NCI-H128 (cell line): Measurements from ENCODE around the gene HNRNPR.

Experiments
- DNase-seq: peaks from one replicate; lab custom pipeline; 2025; ENCODE audit not compliant: unreplicated experiment; lab: John Stamatoyannopoulos, UW

The HNRNPR gene

GRCh38 chr1:23369335-23370013 lies 25.4 kb upstream of the HNRNPR start, which contains the start of gene ZNF436:
Gene ZNF436 (minus strand): TSS chr1:23369836. CDS start chr1:23368005, 1,831 bp downstream.
- peak; percentile 99 for DNase-seq

DNA sequence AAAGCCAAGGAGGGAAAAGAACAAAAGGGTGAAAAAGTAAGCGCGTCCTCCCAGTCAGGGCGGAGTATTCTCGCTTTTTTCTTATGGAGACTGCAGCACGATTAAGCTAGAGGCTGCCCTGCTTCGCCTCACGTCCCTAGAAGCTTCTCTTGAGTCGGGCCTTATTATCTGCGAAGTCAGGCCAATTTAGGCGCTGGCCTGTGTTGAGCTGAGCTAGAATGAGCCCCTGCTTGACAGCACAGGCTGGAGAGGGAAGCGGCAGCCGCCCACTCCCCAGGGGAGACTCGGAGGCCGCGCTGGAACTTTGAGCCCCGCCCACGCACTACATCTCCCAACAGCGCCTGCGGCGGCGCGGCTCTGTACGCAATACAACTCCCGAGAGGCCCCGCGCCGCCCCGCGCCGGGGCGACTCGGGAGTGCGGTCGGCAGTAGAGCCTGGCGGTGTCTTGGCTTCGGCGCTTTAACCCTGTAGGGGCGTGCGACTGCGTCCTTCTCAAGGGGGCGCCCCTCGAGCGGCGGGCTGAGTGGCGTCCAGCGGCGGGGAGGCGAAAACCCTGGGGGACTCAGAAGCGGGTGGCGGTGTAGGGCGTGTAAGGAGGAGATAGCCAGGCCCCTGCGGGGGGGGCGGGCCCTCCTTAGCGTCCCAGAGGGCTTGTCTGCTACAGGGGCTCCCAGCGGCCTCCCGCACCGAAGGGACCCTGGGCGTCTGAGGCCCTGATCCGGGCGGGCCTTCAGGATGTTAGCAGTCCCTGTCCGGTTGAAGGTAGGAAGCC lies 24.7 kb upstream of the HNRNPR start:
- DNase-seq: peak; percentile 88

DNA sequence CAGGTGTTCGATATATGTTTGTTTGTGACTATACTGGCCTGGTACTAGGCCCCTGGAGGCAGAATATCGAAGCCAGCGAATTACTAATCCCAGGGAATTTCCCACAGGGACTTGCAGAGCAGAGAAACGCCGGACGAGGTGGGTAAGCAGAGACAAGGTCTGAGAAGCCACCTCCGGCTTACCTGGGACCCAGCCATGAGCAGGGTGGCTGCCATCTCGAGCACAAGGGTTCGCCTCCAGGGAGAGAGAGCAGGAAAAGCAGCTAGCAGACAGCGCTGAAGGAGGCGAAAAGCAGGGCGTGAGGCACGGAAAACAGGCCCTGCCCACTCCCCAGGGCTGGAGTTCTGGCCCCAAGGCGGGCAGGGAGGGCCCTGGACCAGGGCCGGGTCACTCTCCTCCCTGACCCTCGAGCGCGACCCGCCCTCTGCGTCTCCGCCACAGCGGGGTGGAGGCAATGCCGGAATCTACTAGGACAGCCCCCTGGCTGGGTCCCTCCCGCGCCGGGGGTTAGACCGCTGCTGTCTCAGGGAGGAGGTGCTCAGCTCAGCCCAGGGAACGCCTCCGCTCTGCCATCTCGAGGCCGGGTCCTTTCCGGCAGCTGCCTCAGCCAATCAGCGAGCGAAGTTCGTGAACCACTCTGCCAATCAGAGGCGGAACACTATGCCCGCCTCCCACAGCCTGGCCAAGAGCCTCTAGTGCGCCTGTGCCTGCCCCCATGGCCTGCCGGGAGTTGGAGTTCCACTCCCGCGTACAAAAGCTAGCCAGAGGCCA lies 23.9 kb upstream of the HNRNPR start:
- peak; percentile 99 for DNase-seq

GRCh38 chr1:23367451-23367790 lies 23.3 kb upstream of the HNRNPR start:
- no peak for DNase-seq

GRCh38 chr1:23366598-23366997 lies 22.5 kb upstream of the HNRNPR start:
- no peak for DNase-seq

DNA sequence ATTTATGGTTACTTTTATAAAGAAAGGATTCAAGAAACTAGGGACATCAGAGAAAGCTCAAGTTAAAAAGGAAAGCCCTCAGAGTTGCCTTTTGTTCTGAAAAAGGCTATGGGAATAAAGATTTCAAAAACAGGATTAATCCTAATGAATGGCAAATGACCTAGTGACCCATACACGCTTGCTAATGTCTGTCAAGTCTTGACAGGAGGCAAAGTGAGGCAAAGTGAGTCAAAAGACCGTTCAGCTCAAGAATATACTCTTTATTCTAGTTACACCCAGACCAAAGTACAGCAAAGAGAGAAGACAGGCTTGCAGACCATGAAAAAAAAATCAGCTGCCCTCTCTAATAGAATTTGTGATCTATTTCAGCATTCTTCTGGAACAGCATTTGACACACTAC lies 22.1 kb upstream of the HNRNPR start:
- DNase-seq: no peak

DNA sequence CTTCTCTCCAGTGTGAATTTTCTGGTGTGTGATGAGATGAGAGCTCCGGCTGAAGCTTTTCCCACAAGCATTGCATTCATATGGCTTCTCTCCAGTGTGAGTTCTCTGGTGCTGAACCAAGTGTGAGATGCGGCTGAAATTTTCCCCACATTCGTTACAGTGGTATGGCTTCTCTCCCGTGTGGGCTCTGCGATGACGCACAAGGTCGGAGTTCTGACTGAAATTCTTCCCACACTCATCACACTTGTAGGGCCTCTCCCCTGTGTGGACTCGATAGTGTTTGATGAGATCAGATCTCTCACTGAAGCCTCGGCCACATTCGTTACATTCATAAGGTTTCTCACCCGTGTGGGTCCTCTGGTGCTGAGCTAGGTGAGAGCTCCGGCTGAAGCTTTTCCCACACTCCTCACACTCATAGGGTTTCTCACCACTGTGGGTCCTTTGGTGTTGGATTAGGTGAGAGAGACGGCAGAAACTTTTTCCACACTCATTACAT lies 18.2 kb upstream of the HNRNPR start:
- DNase-seq: no peak

DNA sequence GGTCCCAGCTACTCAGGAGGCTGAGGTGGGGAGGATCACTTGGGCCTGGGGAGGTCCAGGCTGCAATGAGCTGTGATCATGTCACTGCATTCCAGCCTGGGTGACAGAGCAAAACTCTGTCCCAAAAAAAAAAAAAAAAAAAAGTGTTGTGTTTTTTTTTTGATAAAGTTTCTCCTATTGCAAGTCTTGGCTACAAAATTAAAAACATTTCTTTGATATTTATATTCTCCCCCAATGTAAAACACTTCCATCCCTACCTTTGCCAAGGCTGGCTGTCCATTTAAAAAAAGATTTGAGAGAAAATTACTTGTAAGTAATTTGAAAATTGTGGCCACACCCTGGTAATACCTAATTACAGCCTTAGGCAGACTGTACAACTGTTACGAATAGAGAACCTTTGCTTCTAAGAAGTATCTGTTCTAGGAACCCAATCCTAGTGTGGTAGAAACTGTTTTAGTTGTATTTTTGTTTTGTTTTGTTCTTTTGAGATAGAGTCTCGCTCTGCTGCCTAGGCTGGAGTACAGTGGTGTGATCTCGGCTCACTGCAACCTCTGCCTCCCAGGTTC lies 14.3 kb upstream of the HNRNPR start:
- DNase-seq: no peak

- DNase-seq: no peak
These were observed 13.2 kb upstream of the HNRNPR start for GRCh38 chr1:23357138-23357908.

DNA sequence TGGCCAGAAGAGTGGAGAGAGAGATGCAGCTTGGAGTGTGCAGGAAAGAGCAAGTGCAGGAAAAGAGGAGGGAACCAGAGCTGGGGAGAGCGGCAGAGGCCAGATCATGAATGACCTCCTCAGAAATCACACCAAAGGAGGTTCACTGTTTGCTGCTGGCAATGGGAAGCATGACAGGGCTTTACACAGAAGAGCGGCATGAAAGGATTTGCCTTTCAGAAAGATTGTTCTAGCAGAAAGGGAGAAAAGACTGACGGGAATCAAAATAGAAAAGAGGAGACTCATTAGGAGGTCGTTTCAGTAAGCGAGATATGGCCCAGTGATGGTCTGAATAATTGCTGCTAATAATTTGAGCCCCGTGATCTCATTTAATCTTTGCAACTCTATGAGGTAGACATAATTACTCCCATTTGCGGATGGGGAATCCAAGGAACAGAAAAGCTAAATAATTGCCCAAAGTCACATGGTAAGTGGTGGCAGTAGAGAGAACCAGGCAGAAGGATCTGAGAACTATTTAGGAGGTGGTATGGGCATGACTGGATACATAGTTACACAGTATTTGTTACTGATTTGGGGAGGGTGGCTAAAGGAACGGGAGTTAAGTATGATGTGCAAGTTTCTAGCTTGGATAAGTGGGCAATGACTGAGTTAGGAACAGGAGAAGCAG lies 12.5 kb upstream of the HNRNPR start:
- DNase-seq: no peak

DNA sequence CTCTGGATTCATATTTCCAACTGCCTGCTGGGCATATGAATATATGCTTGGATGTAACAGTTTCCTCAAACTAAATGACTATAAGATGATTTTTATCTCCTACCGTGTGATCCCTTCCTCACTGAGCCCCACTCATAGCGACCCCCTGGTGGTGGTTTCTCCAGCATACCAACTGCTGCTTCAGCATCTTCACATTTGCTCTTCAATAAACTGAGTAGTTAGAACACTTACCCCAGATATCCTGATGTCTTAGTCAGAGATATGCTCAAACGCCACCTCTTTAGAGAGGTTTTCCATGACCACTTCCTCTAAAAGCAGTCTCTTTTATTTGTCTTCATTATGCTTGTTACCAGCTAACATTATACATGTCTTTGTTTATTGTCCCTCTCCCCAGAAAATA lies 10.2 kb upstream of the HNRNPR start:
- no peak for DNase-seq

DNA sequence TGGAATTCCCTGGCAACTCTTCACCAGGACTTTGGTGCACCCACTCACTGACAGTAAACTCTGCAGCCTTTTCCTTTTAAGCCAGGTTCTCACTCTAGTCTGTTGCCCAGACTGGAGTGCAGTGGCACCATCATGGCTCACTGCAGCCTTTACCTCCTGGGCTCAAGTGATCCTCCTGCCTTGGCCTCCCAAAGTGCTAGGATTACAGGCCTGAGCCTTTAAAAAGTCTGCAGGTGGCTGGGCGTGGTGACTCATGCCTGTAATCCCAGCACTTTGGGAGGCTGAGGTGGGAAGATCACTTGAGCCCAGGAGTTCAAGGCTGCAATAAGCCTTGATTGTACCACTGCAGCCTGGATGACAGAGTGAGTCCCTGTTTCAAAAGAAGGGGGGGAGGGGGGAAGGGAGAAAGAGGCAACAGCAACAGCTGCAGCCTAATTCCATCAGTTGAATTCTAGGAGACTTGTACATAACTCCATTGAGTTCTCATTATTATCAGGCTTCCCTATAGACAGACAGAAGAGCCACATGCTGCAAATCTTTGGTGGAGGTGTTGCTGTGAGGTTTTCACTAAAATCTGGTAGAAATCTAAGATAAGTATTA lies 8.1 kb upstream of the HNRNPR start:
- DNase-seq: no peak

DNA sequence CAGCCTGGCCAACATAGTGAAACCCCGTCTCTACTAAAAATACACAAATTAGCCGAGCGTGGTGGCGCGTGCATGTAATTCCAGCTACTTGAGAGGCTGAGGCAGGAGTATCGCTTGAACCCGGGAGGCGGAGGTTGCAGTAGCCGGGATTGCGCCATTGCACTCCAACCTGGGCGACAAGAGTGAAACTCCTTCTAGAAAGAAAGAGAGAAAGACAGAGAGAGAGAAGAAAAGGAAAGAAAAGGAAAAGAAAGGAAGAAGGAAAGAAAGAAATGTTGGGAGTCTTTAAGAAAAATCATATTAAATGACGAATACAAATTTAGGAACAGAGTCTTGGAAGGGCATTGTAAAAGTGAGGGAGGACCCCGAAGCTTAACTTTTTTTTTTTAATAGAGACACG lies 1.8 kb upstream of the HNRNPR start:
- no peak for DNase-seq

DNA sequence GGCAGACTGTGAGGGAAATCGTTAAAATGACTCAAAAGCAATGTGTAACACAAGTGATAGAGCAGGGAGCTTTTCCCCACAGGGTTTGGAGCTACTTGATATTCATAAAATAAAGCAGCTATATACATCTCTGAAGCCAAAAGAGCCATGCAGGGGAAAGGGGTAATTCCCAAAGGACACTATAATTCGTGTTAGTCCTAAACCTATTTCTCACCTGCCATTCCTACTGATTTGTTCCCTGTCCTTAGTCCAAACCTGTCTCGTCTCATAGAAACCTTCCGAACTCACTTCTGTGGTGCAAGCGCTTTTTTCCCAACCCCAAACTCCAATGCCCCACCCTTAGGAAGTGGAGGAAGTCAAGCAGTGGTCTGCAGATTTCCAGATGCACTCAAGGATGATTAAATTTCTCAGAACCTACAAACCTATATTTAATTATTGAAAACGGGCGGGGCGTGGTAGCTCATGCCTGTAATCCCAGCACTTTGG lies 946 bp upstream of the HNRNPR start:
- DNase-seq: no peak

DNA sequence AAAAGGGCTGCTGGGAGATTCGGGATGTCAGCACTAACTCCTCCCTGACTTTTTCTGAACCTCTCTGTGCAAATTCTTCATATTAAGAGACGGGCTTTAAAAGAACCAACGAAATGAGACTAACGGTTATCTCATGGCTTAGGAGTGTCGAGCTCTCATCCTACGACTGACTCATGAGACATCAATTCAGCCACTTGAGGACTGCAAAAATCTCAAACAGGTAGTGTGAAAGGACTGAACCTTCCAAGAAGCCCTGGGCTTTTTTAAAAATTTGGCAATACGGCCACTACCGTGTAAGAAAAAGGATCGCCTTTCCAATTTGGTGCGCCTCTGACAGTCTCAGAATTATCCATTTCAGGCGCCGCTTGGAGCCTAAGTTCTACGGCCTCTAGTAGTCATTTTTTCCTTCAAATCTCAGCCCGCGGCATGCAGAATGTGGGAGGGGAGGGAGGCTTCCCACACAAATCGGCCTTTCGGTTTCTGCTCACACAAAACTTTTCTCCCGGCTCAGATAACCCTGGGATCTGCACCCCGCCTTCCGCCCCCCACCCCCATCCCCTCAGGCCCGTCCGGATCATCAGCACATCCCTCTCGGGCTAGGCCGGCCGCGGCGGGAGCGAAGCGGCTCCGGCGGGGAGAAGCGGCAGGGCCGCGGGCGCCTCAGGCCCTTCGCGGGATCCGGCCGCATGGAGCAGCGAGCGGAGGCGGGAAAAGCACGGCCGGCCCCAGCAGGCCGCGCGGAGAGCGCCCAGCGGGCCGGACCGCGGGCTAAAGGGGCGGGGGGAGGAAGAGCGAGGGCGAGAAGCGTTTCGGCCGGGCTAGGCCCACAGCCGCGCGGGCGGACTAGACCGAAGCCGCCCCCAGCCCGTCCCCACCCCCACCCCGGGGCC lies 618 bp downstream of the HNRNPR start:
- no peak for DNase-seq

GRCh38 chr1:23341931-23342692 lies 2.0 kb downstream of the HNRNPR start:
- no peak for DNase-seq

GRCh38 chr1:23339632-23340031 lies 4.5 kb downstream of the HNRNPR start:
- DNase-seq: no peak

DNA sequence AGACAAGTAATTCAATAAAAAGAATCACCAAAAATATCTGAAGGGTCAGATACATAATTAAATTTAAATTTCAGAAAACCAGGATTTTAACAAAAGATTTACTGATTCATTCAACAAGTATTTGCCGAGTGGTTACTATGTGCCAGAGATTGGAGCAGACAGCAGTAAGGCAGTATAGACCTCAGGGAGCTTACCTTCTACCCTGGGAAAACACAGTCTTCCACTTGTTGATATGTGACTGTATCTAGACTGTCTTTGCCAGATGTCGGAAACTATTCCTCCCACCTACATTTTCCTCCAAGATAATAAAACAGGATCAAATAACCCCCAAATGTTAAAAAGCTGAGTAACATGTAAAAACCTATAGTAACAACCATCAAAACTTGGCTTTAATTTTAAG lies 6.2 kb downstream of the HNRNPR start:
- no peak for DNase-seq
